SHP77 (cell line): ENCODE measurements around the gene CACNA1C.

Experiments
- DNase-seq, 2 experiments: peaks; one replicate each; lab custom pipeline; 2025; lab: John Stamatoyannopoulos, UW

The CACNA1C gene

DNA sequence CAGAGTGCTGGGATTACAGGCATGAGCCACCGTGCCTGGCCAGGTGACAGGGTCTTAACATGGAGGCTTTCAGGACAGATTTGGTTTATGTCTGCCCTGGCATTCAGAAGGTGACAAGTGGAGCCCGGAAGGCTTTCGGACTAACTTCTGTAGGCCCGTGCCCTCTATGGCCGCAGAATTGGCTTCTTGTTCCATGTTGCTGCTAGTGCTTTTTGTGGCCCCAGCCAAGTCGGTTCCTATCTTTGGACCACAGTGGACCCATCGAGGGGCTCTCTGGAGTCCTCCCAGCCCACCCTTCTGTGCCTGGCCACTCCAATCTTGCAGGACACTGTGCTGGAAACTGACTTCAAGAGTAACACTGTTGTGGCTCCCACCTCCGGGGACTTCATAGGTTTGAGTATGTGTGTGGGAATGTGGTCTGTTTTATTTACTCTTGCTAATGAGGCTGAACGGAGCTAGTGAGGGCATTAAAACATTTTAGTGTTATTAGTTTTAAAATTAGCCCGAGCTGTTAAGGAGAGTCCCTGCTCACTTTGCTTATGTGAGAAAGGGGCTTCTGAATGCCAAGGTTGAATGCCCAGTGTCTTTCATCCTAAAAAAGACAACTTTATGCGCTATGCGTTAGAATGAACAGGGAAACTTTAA is 245.9 kb downstream of the CACNA1C start:
- DNase-seq = no peak

DNA sequence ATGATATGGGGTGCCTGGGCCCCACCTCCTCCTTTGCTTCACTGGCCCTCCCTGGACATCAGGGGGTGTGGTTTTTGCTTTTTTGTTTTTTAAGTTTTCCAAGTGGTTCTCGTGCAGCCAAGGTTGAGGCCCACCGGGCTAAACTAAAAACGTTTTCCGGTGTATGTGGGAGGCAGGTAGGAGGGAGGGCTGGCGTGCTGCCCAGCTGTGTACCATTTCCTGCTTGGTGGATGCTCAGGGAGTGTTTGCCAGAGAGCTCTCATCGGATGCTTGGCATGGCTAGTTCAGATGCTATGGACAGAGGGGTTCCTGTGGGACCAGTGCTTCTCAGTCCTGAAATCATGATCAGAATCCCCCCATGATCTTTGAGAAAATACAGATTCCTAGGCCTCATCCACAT is 246.4 kb downstream of the CACNA1C start:
- peak in 1 of 2 experiments; percentile 22 for DNase-seq

DNA sequence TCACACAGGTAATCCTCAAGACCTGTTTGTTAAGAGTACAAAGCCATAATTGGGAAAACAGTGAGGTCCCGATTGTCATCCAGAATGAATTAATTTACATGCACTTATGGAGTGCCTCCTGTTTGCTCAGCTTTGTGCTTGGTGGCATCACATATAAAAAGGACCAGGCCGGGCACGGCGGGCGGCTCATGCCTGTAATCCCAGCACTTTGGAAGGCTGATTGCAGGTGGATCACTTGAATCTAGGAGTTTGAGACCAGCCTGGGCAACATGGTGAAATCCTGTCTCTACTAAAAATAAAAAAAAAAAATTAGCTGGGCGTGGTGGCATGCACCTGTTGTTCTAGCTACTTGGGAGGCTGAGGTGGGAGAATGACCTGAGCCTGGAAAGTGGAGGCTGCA is 247.4 kb downstream of the CACNA1C start:
- no peak for DNase-seq

DNA sequence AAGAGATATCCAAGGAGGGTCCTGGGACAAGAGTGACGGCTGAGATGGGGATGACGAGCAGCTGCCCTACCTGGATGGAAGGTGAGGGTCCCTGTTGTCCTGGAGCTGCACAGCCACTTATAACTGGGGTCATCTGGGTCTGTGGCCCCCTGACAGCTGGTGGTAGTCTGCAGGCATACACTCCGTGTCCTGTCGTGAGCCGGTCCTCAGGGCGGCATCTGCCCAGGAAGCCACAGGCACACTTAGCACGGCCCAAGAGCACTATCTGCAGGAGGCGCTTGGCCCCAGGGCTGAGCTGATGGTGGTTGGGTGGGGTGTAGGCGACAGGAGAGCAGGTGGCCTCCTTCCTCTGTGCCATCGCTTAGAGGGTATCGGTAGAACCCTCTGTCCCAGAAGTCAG is 248.1 kb downstream of the CACNA1C start:
- no peak for DNase-seq

- DNase-seq = no peak
Measured at GRCh38 chr12:2301531-2302461, 249.0 kb downstream of the CACNA1C start.

DNA sequence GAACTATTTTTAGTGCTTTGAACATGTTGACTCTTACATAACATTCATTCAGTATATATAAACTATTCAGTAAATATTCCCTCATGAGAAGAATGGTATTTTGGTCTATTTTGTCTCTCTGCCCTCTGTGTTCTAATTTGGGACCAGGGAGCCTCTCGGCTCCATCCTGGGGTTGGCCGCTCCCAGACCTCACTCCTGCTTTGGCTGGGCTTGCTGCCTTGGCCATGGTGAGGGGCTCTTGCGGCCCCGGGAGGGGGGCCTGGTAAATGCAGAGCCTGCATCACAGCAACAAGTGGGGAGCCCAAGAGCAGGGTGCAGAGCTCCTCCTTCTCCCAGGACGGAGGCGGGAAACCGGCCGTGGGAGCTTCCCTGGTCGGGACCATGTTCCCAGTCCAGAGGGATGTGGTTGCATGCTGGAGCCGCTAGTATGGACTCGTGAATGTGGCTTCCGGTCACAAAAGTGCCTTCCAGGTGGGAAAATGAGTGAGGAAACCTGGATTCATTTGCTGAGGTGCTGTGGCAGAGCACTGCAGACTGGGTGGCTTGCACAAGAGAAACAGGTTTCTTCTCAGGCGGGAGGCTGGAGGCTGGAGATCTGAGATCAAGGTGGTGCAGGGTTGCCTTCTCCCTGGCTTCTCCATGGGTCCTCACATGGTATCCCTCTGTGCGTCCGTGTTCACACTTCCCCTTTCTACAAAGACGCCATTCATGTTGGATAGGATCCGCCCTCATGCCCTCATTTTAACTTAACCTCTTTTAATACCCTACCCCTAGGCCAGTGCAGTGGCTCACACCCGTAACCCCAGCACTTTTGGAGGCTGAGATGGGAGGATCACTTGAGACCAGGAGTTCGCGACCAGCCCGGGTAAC is 250.2 kb downstream of the CACNA1C start:
- no peak for DNase-seq

- no peak for DNase-seq
Measured at GRCh38 chr12:2304223-2304622, 251.4 kb downstream of the CACNA1C start.

GRCh38 chr12:2306012-2306411 is 253.2 kb downstream of the CACNA1C start:
- DNase-seq = no peak

DNA sequence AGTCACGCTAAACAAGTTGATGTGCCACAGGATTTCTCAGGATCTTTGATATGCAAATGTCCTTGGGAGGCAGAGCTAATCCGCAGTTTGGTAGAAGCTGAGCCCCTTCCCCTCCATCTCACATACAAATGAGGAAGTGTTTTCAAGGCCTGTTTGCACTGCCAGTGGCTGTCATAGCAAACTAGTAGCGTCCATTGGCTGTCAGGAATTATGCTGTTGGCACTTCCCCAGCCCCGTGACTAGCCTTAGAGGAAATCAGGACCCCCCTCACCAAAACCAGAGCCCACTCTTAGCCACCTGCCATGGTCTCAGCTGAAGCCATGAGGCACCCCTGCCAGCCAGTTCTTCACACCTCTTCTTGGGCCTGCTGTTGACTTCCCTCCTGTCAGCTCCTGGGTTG is 253.9 kb downstream of the CACNA1C start:
- no peak for DNase-seq

DNA sequence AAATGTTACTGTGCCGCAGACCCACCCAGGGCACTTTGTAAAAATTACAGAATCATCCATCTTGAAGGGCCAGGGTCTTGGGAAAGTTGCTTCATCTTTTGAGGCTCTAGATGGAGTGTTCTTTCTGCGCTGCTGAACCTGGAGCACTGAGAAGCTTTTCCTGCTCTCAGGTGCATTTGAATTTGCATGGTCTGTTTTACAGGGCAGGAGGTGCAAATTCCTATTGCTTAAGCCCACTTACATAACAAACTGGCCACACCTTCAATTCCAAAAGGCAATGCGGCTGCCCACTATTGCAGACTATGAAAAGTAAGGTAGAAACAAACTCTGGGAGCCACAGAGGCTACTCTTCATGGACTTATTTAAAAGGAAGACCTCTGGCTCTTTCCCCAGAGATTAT is 254.8 kb downstream of the CACNA1C start:
- DNase-seq = no peak

DNA sequence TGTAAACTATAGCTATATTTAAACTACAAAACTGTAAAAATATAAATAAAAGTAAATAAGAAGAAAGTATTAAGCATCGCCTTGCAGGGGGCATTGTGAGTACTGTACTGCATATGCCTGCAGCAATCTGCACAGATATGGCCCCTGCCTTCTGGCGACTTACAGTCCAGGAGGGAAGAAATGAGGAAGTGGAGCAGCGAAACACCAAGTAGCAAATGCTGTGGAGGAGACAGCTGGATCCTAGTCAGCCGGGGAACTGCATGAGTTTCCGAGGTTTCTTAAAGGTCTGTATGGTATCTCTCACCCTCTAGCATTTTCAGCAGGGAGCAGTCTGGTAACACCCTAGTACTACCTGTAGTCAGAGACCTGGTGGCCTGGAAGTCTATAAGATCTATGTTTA is 256.9 kb downstream of the CACNA1C start:
- DNase-seq = no peak

GRCh38 chr12:2311020-2311778 is 258.4 kb downstream of the CACNA1C start:
- no peak for DNase-seq

DNA sequence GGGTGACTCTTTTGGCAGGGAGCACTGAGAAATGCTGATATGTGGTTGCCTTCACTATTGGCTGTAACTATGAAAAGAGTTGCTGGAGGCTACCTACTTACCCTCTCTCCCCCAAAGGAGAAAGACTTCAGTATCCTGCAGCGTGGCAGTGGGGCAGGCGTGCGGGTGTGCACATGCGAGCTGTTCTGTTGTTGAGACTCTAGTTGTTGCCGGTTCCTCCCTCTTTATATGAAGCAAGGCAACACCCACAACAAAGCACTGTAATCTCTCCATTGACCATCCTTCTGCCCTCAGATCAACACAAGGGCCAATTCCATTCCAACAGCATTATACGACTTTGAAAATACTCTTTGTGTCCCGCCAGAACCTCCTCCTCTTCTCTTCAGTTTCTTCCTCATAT is 259.4 kb downstream of the CACNA1C start:
- no peak for DNase-seq

GRCh38 chr12:2312770-2313169 is 260.0 kb downstream of the CACNA1C start:
- no peak for DNase-seq

GRCh38 chr12:2314492-2314891 is 261.7 kb downstream of the CACNA1C start:
- DNase-seq = no peak

GRCh38 chr12:2317772-2318171 is 265.0 kb downstream of the CACNA1C start:
- DNase-seq = no peak

GRCh38 chr12:2318286-2318685 is 265.5 kb downstream of the CACNA1C start:
- DNase-seq = no peak

- DNase-seq = no peak
Measured at GRCh38 chr12:2319136-2319535, 266.3 kb downstream of the CACNA1C start.

GRCh38 chr12:2319737-2320506 is 267.1 kb downstream of the CACNA1C start:
- no peak for DNase-seq

- no peak for DNase-seq
Measured at GRCh38 chr12:2320841-2321240, 268.1 kb downstream of the CACNA1C start.

GRCh38 chr12:2322554-2323120 is 269.9 kb downstream of the CACNA1C start:
- DNase-seq = peak; percentile 53 to 67
